Omental fat pad (tissue), 4 donors: ENCODE measurements around the gene CCRL2. TPM values are rescaled to one million over a fixed set of nuclear protein-coding genes. Genes with fewer than 3 reads are reported as not detected.

Experiments used
- ATAC-seq: fragments of 150-250 bp; one replicate; pipeline ENCODE4 v1.9.1; 2016; ENCODE audit warnings: mild to moderate bottlenecking, moderate library complexity; ENCODE audit not compliant: low FRiP score
- DNase-seq: peaks from one replicate; pipeline ENCODE4 v3.0.0-alpha.2; 2019; ENCODE audit warnings: low spot score
- total RNA-seq, 4 donors: library from RNA; depleted of rRNA; stranded (reverse); fragments of >200 nt; gene quantifications; one replicate each; pipeline ENCODE4 v1.1.0, GENCODE V29; 2016
- TF ChIP-seq, protein P1 (sequence below), 3 donors: fragments of 450-650 bp; IDR thresholded peaks; one replicate each; pipeline ENCODE4 v1.5.1; 2016 to 2017; ENCODE audit warnings: antibody characterized with exemption in 3 of 3, mild to moderate bottlenecking in 3 of 3, moderate library complexity in 2 of 3

CCRL2 gene
- total RNA-seq, 4 donors from 2014 or later: 6.8 to 17.8 (median 12.8) TPM

DNA sequence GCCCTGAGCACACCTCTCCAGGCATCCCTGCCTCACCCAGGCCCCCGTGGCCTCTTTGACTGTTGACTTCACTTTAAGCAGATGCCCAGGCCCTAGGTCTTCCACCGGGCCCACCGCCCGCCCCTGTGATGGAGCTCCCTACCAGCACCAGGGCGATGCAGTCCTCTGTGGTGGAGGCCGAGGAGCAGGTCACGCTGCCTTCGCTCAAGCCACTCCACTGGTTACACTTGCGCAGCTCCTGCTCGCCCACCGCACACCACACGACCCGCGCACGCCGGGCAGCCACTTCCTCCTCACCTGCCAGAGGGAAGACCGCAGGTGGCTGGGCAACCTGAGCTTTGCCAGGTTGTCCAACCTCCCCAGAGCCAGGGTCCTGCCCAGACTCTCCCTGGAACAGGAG is 41.7 kb downstream of the CCRL2 start:
- ATAC-seq: no peak
- TF ChIP-seq, protein P1, sequence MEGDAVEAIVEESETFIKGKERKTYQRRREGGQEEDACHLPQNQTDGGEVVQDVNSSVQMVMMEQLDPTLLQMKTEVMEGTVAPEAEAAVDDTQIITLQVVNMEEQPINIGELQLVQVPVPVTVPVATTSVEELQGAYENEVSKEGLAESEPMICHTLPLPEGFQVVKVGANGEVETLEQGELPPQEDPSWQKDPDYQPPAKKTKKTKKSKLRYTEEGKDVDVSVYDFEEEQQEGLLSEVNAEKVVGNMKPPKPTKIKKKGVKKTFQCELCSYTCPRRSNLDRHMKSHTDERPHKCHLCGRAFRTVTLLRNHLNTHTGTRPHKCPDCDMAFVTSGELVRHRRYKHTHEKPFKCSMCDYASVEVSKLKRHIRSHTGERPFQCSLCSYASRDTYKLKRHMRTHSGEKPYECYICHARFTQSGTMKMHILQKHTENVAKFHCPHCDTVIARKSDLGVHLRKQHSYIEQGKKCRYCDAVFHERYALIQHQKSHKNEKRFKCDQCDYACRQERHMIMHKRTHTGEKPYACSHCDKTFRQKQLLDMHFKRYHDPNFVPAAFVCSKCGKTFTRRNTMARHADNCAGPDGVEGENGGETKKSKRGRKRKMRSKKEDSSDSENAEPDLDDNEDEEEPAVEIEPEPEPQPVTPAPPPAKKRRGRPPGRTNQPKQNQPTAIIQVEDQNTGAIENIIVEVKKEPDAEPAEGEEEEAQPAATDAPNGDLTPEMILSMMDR (IDR thresholded peaks at IDR 0.05): no peak
- no peak for DNase-seq

DNA sequence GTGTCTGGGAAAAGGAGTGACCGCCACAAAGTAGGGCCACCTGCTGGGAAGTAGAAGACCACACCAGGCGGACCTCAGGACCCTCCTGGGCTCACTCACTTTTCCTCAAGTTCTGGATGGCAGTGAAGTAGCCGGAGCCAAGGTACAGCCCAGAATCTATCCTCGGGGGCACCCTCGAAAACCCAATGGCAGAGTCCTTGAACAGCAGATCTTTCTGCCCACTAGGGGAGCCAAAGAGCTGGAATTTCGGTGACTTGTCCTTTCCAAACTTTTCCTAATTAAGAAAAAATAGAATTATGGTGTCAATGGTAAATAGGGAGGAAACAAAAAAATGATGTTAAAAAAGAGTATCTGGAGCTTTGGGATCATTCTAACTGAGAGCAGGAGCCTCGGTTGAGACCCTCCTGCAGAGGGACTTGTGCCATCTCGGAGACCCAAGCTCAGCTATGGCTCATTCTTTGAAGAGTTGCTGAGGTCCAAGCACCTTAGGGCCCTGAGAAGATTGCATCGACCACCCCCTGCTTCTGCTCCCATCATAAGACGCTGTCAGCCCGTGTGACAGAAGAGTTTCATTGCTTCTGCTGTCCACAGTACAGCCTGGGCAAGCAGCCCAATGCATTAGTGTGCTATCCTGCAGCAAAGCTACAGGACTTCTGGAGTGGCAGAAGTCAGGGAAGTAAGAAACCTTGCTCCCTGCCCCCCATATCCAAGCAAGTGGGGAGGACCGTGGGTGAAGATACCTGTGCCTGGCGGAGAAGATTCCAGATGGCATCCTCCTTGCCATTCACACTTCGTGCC is 42.9 kb downstream of the CCRL2 start:
- DNase-seq (no peak), ATAC-seq (no peak)
- TF ChIP-seq, protein P1 (IDR thresholded peaks at IDR 0.05): no peak

DNA sequence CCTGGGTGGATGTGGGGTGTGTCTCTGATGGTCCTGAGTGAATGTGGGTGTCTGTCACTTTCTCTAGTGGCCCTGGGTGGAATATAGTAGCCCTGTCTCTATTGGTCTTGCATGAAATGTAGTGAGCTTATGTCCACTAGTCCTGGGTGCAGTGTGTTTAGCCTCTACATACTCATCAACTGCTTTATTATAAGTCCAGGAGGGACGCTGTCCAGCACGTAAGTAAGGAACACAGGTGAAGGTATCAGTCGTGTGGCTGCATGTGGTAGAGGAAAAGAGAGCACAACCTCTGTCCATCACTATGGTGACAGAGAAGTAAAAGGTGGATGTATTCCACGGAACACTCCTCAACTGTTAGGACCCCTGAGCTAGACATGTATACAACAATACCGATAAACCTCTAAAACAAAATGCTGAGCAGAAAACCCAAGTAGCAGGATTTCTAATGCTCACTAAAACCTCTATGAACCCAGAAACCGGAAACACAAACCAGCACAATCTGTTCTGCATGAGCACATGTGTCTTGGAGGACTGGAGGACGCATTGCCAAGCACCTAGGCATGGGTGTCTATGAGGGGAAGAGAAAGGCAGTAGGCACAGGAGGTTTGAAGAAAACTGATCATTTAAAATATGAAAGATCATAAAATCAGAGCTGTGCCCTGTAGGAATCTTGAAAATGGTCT is 46.6 kb downstream of the CCRL2 start:
- DNase-seq (no peak), ATAC-seq (no peak)
- TF ChIP-seq, protein P1 (IDR thresholded peaks at IDR 0.05): no peak

DNA sequence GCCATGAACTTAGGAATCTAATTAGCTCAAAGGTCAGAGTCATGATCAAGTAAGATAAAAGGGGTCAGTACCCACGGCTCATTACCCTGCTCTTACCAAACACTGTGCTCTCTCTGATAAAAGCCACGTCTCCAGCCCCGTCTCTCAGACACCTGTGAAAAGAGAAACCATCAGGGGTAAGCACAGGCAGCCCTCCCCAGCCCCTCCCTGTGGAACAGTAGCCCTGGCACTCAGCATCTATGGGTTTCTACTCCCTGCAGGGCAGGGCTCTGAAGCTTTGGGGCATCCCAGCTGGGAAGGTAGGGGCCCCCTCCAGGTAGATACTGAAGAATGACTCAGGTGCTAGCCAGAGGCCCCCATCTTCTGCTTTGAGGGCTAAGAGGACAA is 47.1 kb downstream of the CCRL2 start:
- ATAC-seq (no peak), DNase-seq (no peak)
- TF ChIP-seq, protein P1 (IDR thresholded peaks at IDR 0.05): no peak

DNA sequence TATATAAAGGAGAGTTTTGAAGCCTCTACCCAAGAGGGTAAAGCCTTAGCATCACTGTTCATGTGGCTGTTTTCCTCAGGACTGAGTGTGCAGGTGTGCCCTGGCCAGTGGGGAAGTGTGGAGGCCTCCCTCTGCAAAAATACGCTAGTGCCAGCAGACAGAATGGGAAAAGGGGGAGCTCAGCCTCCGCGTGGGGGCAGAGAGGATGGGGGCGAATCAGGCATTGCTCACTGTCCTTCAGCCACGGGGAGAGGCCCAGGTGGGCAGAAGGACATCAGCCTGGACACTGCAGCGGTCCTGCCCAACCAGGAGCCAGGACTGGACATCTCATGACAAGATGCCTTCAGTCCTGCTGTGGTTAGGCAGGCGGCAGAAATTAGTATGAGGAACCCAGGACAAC is 47.5 kb downstream of the CCRL2 start:
- ATAC-seq: no peak
- TF ChIP-seq, protein P1 (IDR thresholded peaks at IDR 0.05): no peak
- no peak for DNase-seq

DNA sequence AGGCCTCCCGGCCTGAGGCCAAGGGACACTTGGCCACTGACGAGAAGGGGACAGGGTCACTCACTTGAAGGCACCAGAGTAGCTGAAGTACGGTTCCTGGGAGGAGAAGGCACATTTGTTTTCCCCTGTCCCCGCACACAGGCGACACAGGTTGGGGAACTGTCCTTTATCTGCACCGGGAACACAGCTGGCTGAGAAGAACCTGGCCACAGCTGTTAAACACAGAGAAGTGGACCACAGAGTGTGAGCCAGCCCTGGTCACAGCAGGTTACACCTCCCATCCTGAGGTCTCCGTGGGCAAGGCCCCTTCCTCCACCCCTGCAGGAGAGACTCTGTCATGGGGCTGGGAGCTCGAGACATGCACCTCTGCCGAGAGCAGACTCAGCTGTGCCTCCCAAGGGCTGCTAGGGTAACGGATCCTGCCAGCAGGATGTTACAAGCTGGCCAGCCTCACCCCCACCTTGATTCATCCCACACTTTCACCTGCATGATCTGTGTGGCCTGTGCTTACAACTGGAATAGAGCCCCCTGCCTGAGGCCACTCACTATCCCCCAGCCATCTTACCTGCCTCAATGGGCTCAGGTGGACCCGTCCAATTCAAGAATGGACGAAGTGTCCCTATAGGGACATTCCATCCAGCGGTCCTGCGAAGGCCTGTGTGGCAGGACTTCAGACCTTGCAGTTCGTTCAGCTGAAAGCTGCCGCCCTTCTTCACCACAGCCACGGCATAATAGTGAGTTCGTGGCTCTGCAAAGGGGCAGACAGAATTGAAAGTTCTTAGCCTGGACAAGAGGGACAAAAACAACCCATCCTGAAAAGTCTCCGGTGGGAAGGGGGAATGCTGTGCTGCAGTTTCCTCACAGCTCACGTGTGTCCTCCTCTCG is 48.4 kb downstream of the CCRL2 start:
- TF ChIP-seq, protein P1 (IDR thresholded peaks at IDR 0.05): no peak
- ATAC-seq: no peak
- no peak for DNase-seq
